HepG2 (cell line): ENCODE measurements around the gene TRIM61. TPM values are rescaled to one million over a fixed set of nuclear protein-coding genes. Genes with fewer than 3 reads are reported as not detected.
"Not testable (repeated sequence)": the region's sequence is repeated elsewhere in the genome, so short reads cannot be mapped to it uniquely, and the experiment has no call there.

Experiments used
- ATAC-seq: fragments of 200-7000 bp; cut with Tn5 transposase; 3 replicates; pipeline ENCODE4 v1.9.1; 2020; ENCODE audit warnings: mild to moderate bottlenecking, moderate library complexity
- BruUV-seq: library from RNA; stranded (reverse); fragments of 400-500 nt; replicated peaks from 2 replicates; lab custom pipeline; 2021; lab: Mats Ljungman, UMichigan
- CTCF ChIA-PET: fragments of 300-600 bp; formaldehyde crosslinking; extraction: SDS; loops from one replicate; lab custom pipeline; 2021; ENCODE audit warnings: low total read pairs, inconsistent platforms, low intra/inter-chr PET ratio; lab: Yijun Ruan, JAX
- POLR2A ChIA-PET: fragments of 350-600 bp; sonication (Branson Sonifier 250); formaldehyde crosslinking; loops from one replicate; lab custom pipeline; 2020; ENCODE audit warnings: antibody characterized with exemption, inconsistent platforms; lab: Yijun Ruan, JAX
- DNase-seq: peaks from one replicate; pipeline ENCODE4 v3.0.0-alpha.2; 2015; ENCODE audit warnings: low spot score
- FAIRE-seq: peaks from 3 replicates; lab custom pipeline; 2011; peaks lifted over from hg19 to GRCh38; lab: Jason Lieb, UNC
- H2AFZ ChIP-seq: one replicate; pipeline ENCODE4 v1.6.1; 2011; ENCODE audit warnings: low read length, inconsistent platforms
- H3K27ac ChIP-seq: fragments of 300-600 bp; 3 replicates; pipeline ENCODE4 v1.8.0; 2011; ENCODE audit warnings: mixed run types, mild to moderate bottlenecking, mixed read lengths, low read length, inconsistent platforms; ENCODE audit not compliant: insufficient read depth; ENCODE audit errors: extremely low read length
- H3K27me3 ChIP-seq, 2 experiments: fragments of 200-600 bp in 1 of 2; 2 replicates in 1 of 2; 3 replicates in 1 of 2; pipeline versions ENCODE4 v1.6.0 to v1.8.0; 2011; ENCODE audit warnings: low read length in 2 of 2, mild to moderate bottlenecking in 2 of 2, moderate library complexity in 2 of 2, inconsistent platforms in 1 of 2; ENCODE audit not compliant: insufficient read depth in 2 of 2, control insufficient read depth in 1 of 2
- H3K36me3 ChIP-seq, 2 experiments: fragments of 200-600 bp in 1 of 2; replicated peaks in 1 of 2; 2 replicates in 1 of 2; 3 replicates in 1 of 2; pipeline versions ENCODE4 v1.5.1 to v1.8.0; 2011; ENCODE audit warnings: low read length in 2 of 2, inconsistent platforms in 1 of 2; ENCODE audit not compliant: insufficient read depth in 2 of 2, control insufficient read depth in 1 of 2
- H3K4me1 ChIP-seq: 2 replicates; pipeline ENCODE4 v1.5.1; 2012; ENCODE audit warnings: low read length, inconsistent platforms; ENCODE audit not compliant: insufficient read depth
- H3K4me2 ChIP-seq: 2 replicates; pipeline ENCODE4 v1.6.0; 2011; ENCODE audit warnings: low read depth, low read length, inconsistent platforms
- H3K4me3 ChIP-seq, 3 experiments: fragments of 200-600 bp in 1 of 3; sonication (generic), shearing (Covaris generic) in 1 of 3; replicated peaks in 1 of 3; 2 replicates each; pipeline ENCODE4 v1.5.1; 2011 to 2016; ENCODE audit warnings: low read length in 3 of 3, inconsistent platforms in 2 of 3, low read depth in 2 of 3, mild to moderate bottlenecking in 2 of 3, control low read depth in 1 of 3, mixed read lengths in 1 of 3; ENCODE audit not compliant: insufficient read depth in 1 of 3
- H3K79me2 ChIP-seq: one replicate; pipeline ENCODE4 v1.6.1; 2011; ENCODE audit warnings: low read length, inconsistent platforms; ENCODE audit not compliant: insufficient read depth
- H3K9ac ChIP-seq: 2 replicates; pipeline ENCODE4 v1.6.0; 2011; ENCODE audit warnings: mild to moderate bottlenecking, low read depth, low read length, inconsistent platforms; ENCODE audit not compliant: insufficient read depth
- H3K9me3 ChIP-seq: 2 replicates; pipeline ENCODE4 v1.5.1; 2012; ENCODE audit warnings: mild to moderate bottlenecking, low read length
- H4K20me1 ChIP-seq: 2 replicates; pipeline ENCODE4 v1.6.0; 2011; ENCODE audit warnings: inconsistent platforms, mild to moderate bottlenecking, low read length, moderate library complexity; ENCODE audit not compliant: insufficient read depth
- CTCF ChIP-seq: sonication (generic); formaldehyde crosslinking; IDR thresholded peaks from 2 replicates; pipeline ENCODE4 v1.5.0; 2020; ENCODE audit warnings: mild to moderate bottlenecking, missing genetic modification reagents, moderate library complexity
- MYC ChIP-seq: sonication (generic); formaldehyde crosslinking; IDR thresholded peaks from 2 replicates; pipeline ENCODE4 v1.9.0; 2021; ENCODE audit warnings: missing genetic modification reagents, borderline replicate concordance
- RFX5 ChIP-seq: IDR thresholded peaks from 2 replicates; pipeline ENCODE4 v1.6.1; 2011; ENCODE audit warnings: low read depth, low read length, improper control_type of control experiment
- STAG1 ChIP-seq: sonication (generic); formaldehyde crosslinking; IDR thresholded peaks from 2 replicates; pipeline ENCODE4 v1.4.0; 2020; ENCODE audit warnings: missing genetic modification reagents
- ZFP36L2 ChIP-seq: sonication (generic); formaldehyde crosslinking; IDR thresholded peaks from 2 replicates; pipeline ENCODE4 v1.4.0; 2020; ENCODE audit warnings: missing genetic modification reagents
- ZNF264 ChIP-seq: sonication (generic); formaldehyde crosslinking; IDR thresholded peaks from 2 replicates; pipeline ENCODE4 v1.4.0; 2020; ENCODE audit warnings: missing genetic modification reagents
- ZNF570 ChIP-seq: sonication (generic); formaldehyde crosslinking; IDR thresholded peaks from 2 replicates; pipeline ENCODE4 v1.4.0; 2020; ENCODE audit warnings: mild to moderate bottlenecking, missing genetic modification reagents, borderline replicate concordance
- ZNF577 ChIP-seq: sonication (generic); formaldehyde crosslinking; IDR thresholded peaks from 2 replicates; pipeline ENCODE4 v1.4.0; 2020; ENCODE audit warnings: mild to moderate bottlenecking, low read depth, missing genetic modification reagents, borderline replicate concordance
- WGBS: methylation state at CpG from one replicate; pipeline ENCODE4 v1.1.6; 2017; ENCODE audit warnings: low lambda C conversion rate; 5-methylcytosine and 5-hydroxymethylcytosine counted together
- in situ Hi-C: cut with HindIII; loops from 2 replicates; pipeline ENCODE4 v1.10.0; 2017; ENCODE audit warnings: low pct_unique_long_range_greater_than_20kb; ENCODE audit not compliant: extremely low pct_ligation_motif_present
- intact Hi-C: fragments of 100-400 bp; cut with micrococcal nuclease; formaldehyde crosslinking; loops from one replicate; pipeline ENCODE4 v1.10.0; 2022; ENCODE audit not compliant: unreplicated experiment
- polyA plus RNA-seq, 8 experiments: library from polyadenylated mRNA; depleted of rRNA in 3 of 8; stranded (reverse) in 7 of 8; unstranded in 1 of 8; fragments of >200 nt; fragmentation: Illumina TruSeq in 4 of 8; extraction: Trizol in 4 of 8; gene quantifications; 2 replicates each; pipeline versions ENCODE4 v1.2.1 to v1.2.3, GENCODE V29; 2011 to 2016; ENCODE audit warnings: low read depth in 4 of 8, missing spikeins in 1 of 8, mixed read lengths in 1 of 8; ENCODE audit not compliant: insufficient read depth in 1 of 8
- total RNA-seq, 5 experiments: library from RNA; depleted of rRNA; stranded (reverse); fragments of >200 nt; fragmentation: Illumina TruSeq; extraction: Trizol; gene quantifications; 2 replicates each; pipeline ENCODE4 v1.2.3, GENCODE V29; 2016; ENCODE audit warnings: low read depth in 1 of 5
- TF ChIP-seq, protein P1 (sequence below): sonication (generic); formaldehyde crosslinking; IDR thresholded peaks from 2 replicates; pipeline ENCODE4 v1.9.0; 2021; ENCODE audit warnings: missing genetic modification reagents, mild to moderate bottlenecking, borderline replicate concordance
- TF ChIP-seq, protein P2 (sequence below): sonication (generic); formaldehyde crosslinking; IDR thresholded peaks from 2 replicates; pipeline ENCODE4 v1.9.0; 2022; ENCODE audit warnings: low read depth, missing genetic modification reagents

The TRIM61 gene
- total and polyA plus RNA-seq, 2 of the 13 experiments (the other 11 are each of a cell fraction or from before 2014, with no cell fraction given) = not detected

DNA sequence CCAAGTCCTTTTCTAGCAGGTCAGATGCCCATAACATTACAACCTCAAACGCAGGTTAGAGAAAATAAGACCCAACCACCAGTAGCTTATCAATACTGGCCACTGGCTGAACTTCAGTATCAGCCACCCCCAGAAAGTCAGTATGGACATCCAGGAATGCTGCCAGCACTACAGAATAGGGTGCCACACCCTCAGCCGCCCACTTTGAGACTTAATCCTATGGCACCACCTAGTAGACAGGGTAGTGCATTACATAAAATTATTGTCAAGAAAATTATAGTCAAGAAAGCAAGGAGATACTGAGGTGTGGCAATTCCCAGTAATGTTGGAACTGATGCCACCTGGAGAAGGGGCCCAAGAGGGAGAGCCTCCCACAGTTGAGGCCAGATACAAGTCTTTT is 19.9 kb upstream of the TRIM61 start:
- H3K36me3 ChIP-seq = no peaks in the 10 kb centered on the region
- H3K4me3 ChIP-seq = no peak overlapping the region
- FAIRE-seq (no peak), DNase-seq (peak; percentile 16), ATAC-seq (no peak)
- H2AFZ ChIP-seq = no peak overlapping the region
- no peaks in the 10 kb centered on the region for H3K4me1 ChIP-seq
- in situ Hi-C loops (no loop called here), intact Hi-C loops (loop anchor here (1.0 kb wide), 2 partner anchors 218 to 229 kb away; no protein-coding TSS in a partner anchor)
- no peaks in the 10 kb centered on the region for H4K20me1 ChIP-seq
- H3K27me3 ChIP-seq = peaks cover 1 to 4% of the 10 kb centered on the region in 2 experiments; a peak in 3 of 5 replicates
- no TSS peak for BruUV-seq
- no peak overlapping the region for H3K27ac ChIP-seq
- 0% methylated on average over 2 of the region's 2 CpGs for WGBS
- H3K4me2 ChIP-seq = no peak overlapping the region
- H3K9me3 ChIP-seq = no peaks in the 10 kb centered on the region
- TF ChIP-seq, protein P1, sequence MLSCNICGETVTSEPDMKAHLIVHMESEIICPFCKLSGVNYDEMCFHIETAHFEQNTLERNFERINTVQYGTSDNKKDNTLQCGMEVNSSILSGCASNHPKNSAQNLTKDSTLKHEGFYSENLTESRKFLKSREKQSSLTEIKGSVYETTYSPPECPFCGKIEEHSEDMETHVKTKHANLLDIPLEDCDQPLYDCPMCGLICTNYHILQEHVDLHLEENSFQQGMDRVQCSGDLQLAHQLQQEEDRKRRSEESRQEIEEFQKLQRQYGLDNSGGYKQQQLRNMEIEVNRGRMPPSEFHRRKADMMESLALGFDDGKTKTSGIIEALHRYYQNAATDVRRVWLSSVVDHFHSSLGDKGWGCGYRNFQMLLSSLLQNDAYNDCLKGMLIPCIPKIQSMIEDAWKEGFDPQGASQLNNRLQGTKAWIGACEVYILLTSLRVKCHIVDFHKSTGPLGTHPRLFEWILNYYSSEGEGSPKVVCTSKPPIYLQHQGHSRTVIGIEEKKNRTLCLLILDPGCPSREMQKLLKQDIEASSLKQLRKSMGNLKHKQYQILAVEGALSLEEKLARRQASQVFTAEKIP (CRISPR knock-in tag) = no peak
- TF ChIP-seq MYC (CRISPR knock-in tag) (no peak), ZNF577 (CRISPR knock-in tag) (no peak), ZFP36L2 (CRISPR knock-in tag) (no peak), RFX5 (no peak), STAG1 (CRISPR knock-in tag) (peak; percentile 18; the same call in 1 of the 2 replicates), ZNF570 (no peak), CTCF (peak; percentile 43; the same call in 1 of the 2 replicates), ZNF264 (CRISPR knock-in tag) (no peak)
- TF ChIP-seq, protein P2, sequence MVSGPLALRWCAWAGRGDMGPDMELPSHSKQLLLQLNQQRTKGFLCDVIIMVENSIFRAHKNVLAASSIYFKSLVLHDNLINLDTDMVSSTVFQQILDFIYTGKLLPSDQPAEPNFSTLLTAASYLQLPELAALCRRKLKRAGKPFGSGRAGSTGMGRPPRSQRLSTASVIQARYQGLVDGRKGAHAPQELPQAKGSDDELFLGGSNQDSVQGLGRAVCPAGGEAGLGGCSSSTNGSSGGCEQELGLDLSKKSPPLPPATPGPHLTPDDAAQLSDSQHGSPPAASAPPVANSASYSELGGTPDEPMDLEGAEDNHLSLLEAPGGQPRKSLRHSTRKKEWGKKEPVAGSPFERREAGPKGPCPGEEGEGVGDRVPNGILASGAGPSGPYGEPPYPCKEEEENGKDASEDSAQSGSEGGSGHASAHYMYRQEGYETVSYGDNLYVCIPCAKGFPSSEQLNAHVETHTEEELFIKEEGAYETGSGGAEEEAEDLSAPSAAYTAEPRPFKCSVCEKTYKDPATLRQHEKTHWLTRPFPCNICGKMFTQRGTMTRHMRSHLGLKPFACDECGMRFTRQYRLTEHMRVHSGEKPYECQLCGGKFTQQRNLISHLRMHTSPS (CRISPR knock-in tag) = no peak
- TF ChIP-seq, all 625 proteins: peak for 2
- ChIA-PET POLR2A (no interaction called here), CTCF (no interaction called here)
- Histone ChIP-seq H3K9ac (no peak overlapping the region), H3K79me2 (no peaks in the 10 kb centered on the region)

- WGBS = 30% methylated on average over 5 of the region's 6 CpGs
- H3K9me3 ChIP-seq, H3K4me1 ChIP-seq, ATAC-seq, H3K27me3 ChIP-seq, H3K27ac ChIP-seq, DNase-seq, POLR2A ChIA-PET, CTCF ChIA-PET, intact Hi-C loops, H3K36me3 ChIP-seq, BruUV-seq, FAIRE-seq, in situ Hi-C loops, H3K4me3 ChIP-seq, H4K20me1 ChIP-seq, H2AFZ ChIP-seq, H3K4me2 ChIP-seq, H3K79me2 ChIP-seq, H3K9ac ChIP-seq: not testable (repeated sequence)
These were observed 18.7 kb upstream of the TRIM61 start for GRCh38 chr4:164996123-164996522.
